Measurements from ENCODE around the gene TPRG1. TPM values are rescaled to one million over a fixed set of nuclear protein-coding genes. Genes with fewer than 3 reads are reported as not detected.

The TPRG1 gene
- total RNA-seq, 3 donors from 2014 or later: 1.4 to 3.2 (median 2.2) TPM

DNA sequence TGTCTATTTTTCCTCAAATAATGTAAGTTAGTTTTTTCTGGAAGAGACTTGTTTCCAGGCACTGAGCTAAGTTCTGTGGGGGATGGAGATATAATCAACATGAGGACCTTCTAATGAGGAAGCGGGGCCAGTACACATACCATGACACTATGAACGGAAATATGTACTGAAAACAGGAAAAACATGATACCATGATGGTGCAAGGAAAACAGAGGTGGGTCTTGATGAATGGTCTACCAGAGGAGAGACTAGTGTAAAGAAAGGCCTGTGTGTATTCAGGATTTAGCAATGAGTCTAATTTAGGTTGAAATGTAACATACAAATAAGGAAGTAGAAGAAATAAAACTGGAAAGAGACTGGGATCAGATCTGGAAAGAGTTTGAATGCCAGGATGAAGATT lies 38.9 kb upstream of the TPRG1 start:
- no peak for TF ChIP-seq CTCF (IDR thresholded peaks at IDR 0.05)
- peak; percentile 77 for ATAC-seq
- peak in 1 of 3 donors; percentile 19 for DNase-seq
- Histone ChIP-seq H3K4me3 (no peak overlapping the region), H3K4me1 (ENCODE audit: low read depth) (peaks cover 12% of the 10 kb centered on the region), H3K36me3 (ENCODE audit: low read depth) (no peaks in the 10 kb centered on the region), H3K9me3 (no peaks in the 10 kb centered on the region)
- intact Hi-C loops (cut with DNase I, micrococcal nuclease): no loop called here

DNA sequence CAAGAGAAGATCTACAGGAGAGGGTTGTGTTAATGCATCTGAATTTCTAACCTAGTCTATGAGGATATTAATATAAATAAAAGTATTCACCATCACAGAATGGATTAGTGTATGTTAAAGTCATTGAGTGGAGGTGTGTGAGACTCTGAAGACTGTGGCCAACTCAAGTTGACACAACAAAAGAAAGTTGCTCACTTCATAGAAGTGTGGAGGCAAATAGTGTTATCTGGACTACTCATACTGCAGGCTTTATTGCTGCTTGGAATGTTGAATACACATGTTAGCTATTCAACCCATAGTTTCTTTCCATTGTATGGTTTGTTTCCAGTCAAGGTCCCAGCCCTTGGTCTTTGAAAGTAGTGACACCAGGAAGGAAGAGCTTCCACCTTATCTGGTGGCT lies 38.0 kb upstream of the TPRG1 start:
- DNase-seq: no peak
- no peak overlapping the region for H3K4me3 ChIP-seq
- peaks cover 12% of the 10 kb centered on the region for H3K4me1 ChIP-seq (ENCODE audit: low read depth)
- no peaks in the 10 kb centered on the region for H3K36me3 ChIP-seq (ENCODE audit: low read depth)
- intact Hi-C loops (cut with DNase I, micrococcal nuclease): no loop called here
- no peak for ATAC-seq
- no peaks in the 10 kb centered on the region for H3K9me3 ChIP-seq
- TF ChIP-seq CTCF (IDR thresholded peaks at IDR 0.05): no peak

DNA sequence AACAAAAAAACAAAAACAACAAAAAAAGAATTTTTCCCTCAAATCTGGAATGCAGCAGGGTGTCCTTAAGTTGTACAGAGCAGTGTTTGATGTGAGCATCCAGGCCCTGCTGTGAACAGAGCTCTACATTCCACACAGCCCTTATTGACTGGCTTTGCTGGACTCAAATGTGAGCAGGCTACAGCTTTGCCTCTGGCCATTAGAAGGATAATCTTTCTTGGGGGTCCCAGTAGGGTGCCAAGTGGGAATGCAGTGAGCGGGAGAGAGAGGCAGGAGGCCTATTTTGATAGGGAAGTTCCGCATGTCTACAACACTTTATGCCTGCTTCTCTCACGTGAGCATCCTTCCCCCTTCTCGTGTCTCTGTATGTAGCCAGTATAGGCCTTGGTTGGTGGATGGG lies 34.4 kb upstream of the TPRG1 start:
- peaks cover 6% of the 10 kb centered on the region for H3K4me1 ChIP-seq (ENCODE audit: low read depth)
- H3K9me3 ChIP-seq: no peaks in the 10 kb centered on the region
- intact Hi-C loops (cut with DNase I, micrococcal nuclease): no loop called here
- no peak for TF ChIP-seq CTCF (IDR thresholded peaks at IDR 0.05)
- DNase-seq (no peak), ATAC-seq (no peak)
- no peak overlapping the region for H3K4me3 ChIP-seq
- no peaks in the 10 kb centered on the region for H3K36me3 ChIP-seq (ENCODE audit: low read depth)

GRCh38 chr3:189138901-189139610 lies 32.7 kb upstream of the TPRG1 start:
- no peaks in the 10 kb centered on the region for H3K4me1 ChIP-seq (ENCODE audit: low read depth)
- DNase-seq (no peak), ATAC-seq (no peak)
- intact Hi-C loops (cut with DNase I, micrococcal nuclease): no loop called here
- H3K9me3 ChIP-seq: no peaks in the 10 kb centered on the region
- no peak overlapping the region for H3K4me3 ChIP-seq
- no peaks in the 10 kb centered on the region for H3K36me3 ChIP-seq (ENCODE audit: low read depth)
- TF ChIP-seq CTCF (IDR thresholded peaks at IDR 0.05): no peak

GRCh38 chr3:189139611-189139940 lies 32.2 kb upstream of the TPRG1 start:
- H3K36me3 ChIP-seq (ENCODE audit: low read depth): no peaks in the 10 kb centered on the region
- ATAC-seq: no peak
- no peaks in the 10 kb centered on the region for H3K9me3 ChIP-seq
- no peak overlapping the region for H3K4me3 ChIP-seq
- no peak for DNase-seq
- no peak for TF ChIP-seq CTCF (IDR thresholded peaks at IDR 0.05)
- intact Hi-C loops (cut with DNase I, micrococcal nuclease): no loop called here
- no peaks in the 10 kb centered on the region for H3K4me1 ChIP-seq (ENCODE audit: low read depth)

GRCh38 chr3:189142527-189142926 lies 29.2 kb upstream of the TPRG1 start:
- H3K9me3 ChIP-seq: no peaks in the 10 kb centered on the region
- TF ChIP-seq CTCF (IDR thresholded peaks at IDR 0.05): no peak
- H3K36me3 ChIP-seq (ENCODE audit: low read depth): no peaks in the 10 kb centered on the region
- ATAC-seq (peak; percentile 16), DNase-seq (no peak)
- intact Hi-C loops (cut with DNase I, micrococcal nuclease): loop anchor here in 1 of 2 donors (10.0 kb wide), 1 partner anchor 1398 kb away; the partner anchor contains the start of gene BCL6
- no peaks in the 10 kb centered on the region for H3K4me1 ChIP-seq (ENCODE audit: low read depth)
- H3K4me3 ChIP-seq: no peak overlapping the region
